Activated naive CD4-positive, alpha-beta T cell treated with anti-CD3 and anti-CD28 coated beads, Interleukin-2, amount 50 U/mL, for 72 hours (primary cell): Measurements from ENCODE around the gene ST14. TPM values are rescaled to one million over a fixed set of nuclear protein-coding genes. Genes with fewer than 3 reads are reported as not detected.
"Not testable (repeated sequence)": the region's sequence is repeated elsewhere in the genome, so short reads cannot be mapped to it uniquely, and the experiment has no call there.

Source experiments
- ATAC-seq, 2 donors: fragments of 150-1000 bp; cut with Tn5 transposase; 2 replicates each; pipeline ENCODE4 v1.10.0; 2021; ENCODE audit warnings: mild to moderate bottlenecking in 2 of 2, moderate library complexity in 2 of 2
- DNase-seq, 2 donors: peaks; one replicate each; pipeline ENCODE4 v3.0.0; 2021 to 2022; ENCODE audit warnings: low spot score in 2 of 2
- H3K27ac Mint-ChIP-seq, 2 donors: one replicate each; pipeline ENCODE4 v1.8.0; 2022; ENCODE audit warnings: mild to moderate bottlenecking in 2 of 2, mixed read lengths in 2 of 2
- H3K36me3 Mint-ChIP-seq, 2 donors: one replicate each; pipeline ENCODE4 v1.8.0; 2022; ENCODE audit warnings: mixed read lengths in 2 of 2
- H3K9me3 Mint-ChIP-seq, 2 donors: one replicate each; pipeline ENCODE4 v1.8.0; 2022; ENCODE audit warnings: mixed read lengths in 2 of 2
- total RNA-seq, 2 donors: library from RNA; stranded (reverse); gene quantifications; one replicate each; pipeline ENCODE4 v1.2.3, GENCODE V29; 2022

Gene ST14
- total RNA-seq, 2 donors from 2014 or later, result 0.10 TPM; not detected in 1

- peaks cover 17 to 20% of the 10 kb centered on the region in 2 donors for H3K36me3 Mint-ChIP-seq
- DNase-seq, result no peak
- peaks cover 7 to 11% of the 10 kb centered on the region in 2 donors for H3K9me3 Mint-ChIP-seq
- H3K27ac Mint-ChIP-seq, result no peak overlapping the region
- no peak for ATAC-seq
Measured at GRCh38 chr11:130247319-130247718, 87.7 kb downstream of the ST14 start.

DNA sequence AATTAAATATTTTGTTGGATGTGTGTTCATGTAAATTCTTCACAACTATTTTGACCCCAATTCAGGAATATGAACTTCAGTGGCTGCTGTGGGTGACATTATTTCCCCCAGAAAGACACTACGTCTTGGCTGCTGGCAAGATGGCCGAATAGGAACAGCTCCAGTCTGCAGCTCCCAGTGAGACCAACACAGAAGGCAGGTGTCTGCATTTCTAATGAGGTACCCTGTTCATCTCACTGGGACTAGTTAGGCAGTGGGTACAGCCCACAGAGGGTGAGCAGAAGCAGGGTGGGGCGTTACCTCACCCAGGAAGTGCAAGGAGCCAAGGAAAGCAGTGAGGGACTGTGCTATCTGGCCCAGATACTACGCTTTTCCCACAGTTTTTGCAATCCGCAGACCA, 89.8 kb downstream of the ST14 start:
- no peak overlapping the region for H3K27ac Mint-ChIP-seq
- DNase-seq, result no peak
- H3K9me3 Mint-ChIP-seq, result peaks cover 8 to 13% of the 10 kb centered on the region in 2 donors

GRCh38 chr11:130249929-130250328, 90.3 kb downstream of the ST14 start:
- ATAC-seq, DNase-seq, H3K27ac Mint-ChIP-seq: not testable (repeated sequence)
- H3K9me3 Mint-ChIP-seq, result peaks cover 8 to 13% of the 10 kb centered on the region in 2 donors
- peaks cover 20 to 23% of the 10 kb centered on the region in 2 donors for H3K36me3 Mint-ChIP-seq

More for the DNA sequence above, 89.8 kb downstream of the ST14 start:
- H3K36me3 Mint-ChIP-seq, result peaks cover 20 to 23% of the 10 kb centered on the region in 2 donors
- ATAC-seq, result no peak

- peaks cover 35 to 37% of the 10 kb centered on the region in 2 donors for H3K36me3 Mint-ChIP-seq
- not testable (repeated sequence) for ATAC-seq, DNase-seq, H3K27ac Mint-ChIP-seq
- peaks cover 13 to 18% of the 10 kb centered on the region in 2 donors for H3K9me3 Mint-ChIP-seq
Measured at GRCh38 chr11:130251763-130252162, 92.2 kb downstream of the ST14 start.

Other genes with a start within 250 kb of the ST14 start
- gene PRDM10, start 156.9 kb upstream of the ST14 start, total RNA-seq, result 10 to 100 TPM; 13.0 to 28.1 TPM
- 10 to 100 TPM; 30.3 to 32.2 TPM for gene APLP2, start 89.9 kb upstream of the ST14 start, total RNA-seq
- gene ZBTB44, start 155.1 kb downstream of the ST14 start, total RNA-seq, result 10 to 100 TPM; 43.4 to 47.2 TPM